PC-9 (cell line): ENCODE measurements around the gene LMOD2.
A peak's percentile ranks its signal among the peaks of the same experiment; 100 is the strongest.

Experiments
- EZH2 ChIP-seq: fragments of 200-600 bp; sonication (generic); IDR thresholded peaks from 2 replicates; pipeline ENCODE4 v1.8.0; 2017; ENCODE audit warnings: antibody characterized with exemption, low read depth
- TF ChIP-seq, protein P1 (sequence below): fragments of 200-600 bp; sonication (generic); conservative IDR thresholded peaks from 2 replicates; pipeline ENCODE4 v1.6.1; 2017; ENCODE audit warnings: mixed run types, antibody characterized with exemption, mild to moderate bottlenecking, moderate library complexity

DNA sequence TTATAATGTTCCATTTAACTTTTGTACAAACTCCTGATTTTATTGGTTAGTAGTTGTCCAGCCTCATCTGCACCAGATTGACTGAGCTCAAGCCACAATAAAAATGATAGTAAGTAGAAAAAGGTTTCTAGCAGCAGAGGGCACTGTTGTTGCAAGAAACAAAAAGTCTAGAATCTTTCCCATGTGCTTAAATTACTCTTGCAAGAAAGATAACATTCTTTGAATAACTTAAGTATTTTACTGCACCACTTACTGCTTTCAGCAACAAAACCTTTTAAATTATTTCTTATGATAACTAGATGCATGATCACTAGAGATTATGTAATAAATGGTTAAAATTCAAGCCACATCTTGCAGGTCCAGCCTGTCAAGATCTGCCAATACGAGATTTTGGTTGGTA, 27.0 kb downstream of the LMOD2 start:
- TF ChIP-seq, protein P1, sequence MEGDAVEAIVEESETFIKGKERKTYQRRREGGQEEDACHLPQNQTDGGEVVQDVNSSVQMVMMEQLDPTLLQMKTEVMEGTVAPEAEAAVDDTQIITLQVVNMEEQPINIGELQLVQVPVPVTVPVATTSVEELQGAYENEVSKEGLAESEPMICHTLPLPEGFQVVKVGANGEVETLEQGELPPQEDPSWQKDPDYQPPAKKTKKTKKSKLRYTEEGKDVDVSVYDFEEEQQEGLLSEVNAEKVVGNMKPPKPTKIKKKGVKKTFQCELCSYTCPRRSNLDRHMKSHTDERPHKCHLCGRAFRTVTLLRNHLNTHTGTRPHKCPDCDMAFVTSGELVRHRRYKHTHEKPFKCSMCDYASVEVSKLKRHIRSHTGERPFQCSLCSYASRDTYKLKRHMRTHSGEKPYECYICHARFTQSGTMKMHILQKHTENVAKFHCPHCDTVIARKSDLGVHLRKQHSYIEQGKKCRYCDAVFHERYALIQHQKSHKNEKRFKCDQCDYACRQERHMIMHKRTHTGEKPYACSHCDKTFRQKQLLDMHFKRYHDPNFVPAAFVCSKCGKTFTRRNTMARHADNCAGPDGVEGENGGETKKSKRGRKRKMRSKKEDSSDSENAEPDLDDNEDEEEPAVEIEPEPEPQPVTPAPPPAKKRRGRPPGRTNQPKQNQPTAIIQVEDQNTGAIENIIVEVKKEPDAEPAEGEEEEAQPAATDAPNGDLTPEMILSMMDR, result peak; percentile 73
- TF ChIP-seq EZH2, result no peak
